ENCODE data around the gene NFIB. TPM values are rescaled to one million over a fixed set of nuclear protein-coding genes. Genes with fewer than 3 reads are reported as not detected.

NFIB gene
- total and polyA plus RNA-seq, 10 of the 15 experiments (the other 5 are each of a cell fraction or from before 2014, with no cell fraction given), result under 0.01 to 0.19 (median 0.05) TPM; not detected in 3

GRCh38 chr9:14260101-14260500, 53.8 kb downstream of the NFIB start:
- Histone ChIP-seq H3K36me3 (ENCODE audit: control insufficient read depth in 2 of 2, insufficient read depth in 2 of 2, low read length in 1 of 2) (no peaks in the 10 kb centered on the region), H3K9me3 (replicated peaks; ENCODE audit: control insufficient read depth, insufficient read depth, low read length) (no peaks in the 10 kb centered on the region), H4K20me1 (ENCODE audit: control insufficient read depth, insufficient read depth) (no peaks in the 10 kb centered on the region), H3K27me3 (replicated peaks in 1 of 2; ENCODE audit: control insufficient read depth in 2 of 2, insufficient read depth in 2 of 2, low read length in 1 of 2) (peaks cover 0 to 1% of the 10 kb centered on the region in 2 experiments; a peak in 2 of 4 replicates), H3K4me3 (no peak overlapping the region), H2AFZ (ENCODE audit: control insufficient read depth, low read depth, low read length) (no peak overlapping the region), H3K4me1 (ENCODE audit: control insufficient read depth, insufficient read depth, low read length) (no peaks in the 10 kb centered on the region), H3K79me2 (ENCODE audit: control insufficient read depth, insufficient read depth, low read length) (no peaks in the 10 kb centered on the region), H3K9ac (ENCODE audit: control insufficient read depth, insufficient read depth, low read length) (no peak overlapping the region), H3K27ac (ENCODE audit: control insufficient read depth, insufficient read depth) (no peak overlapping the region), H3K4me2 (ENCODE audit: control insufficient read depth, insufficient read depth) (no peak overlapping the region)
- RAD21 ChIA-PET (ENCODE audit: unreplicated experiment), result no interaction called here
- intact Hi-C loops (cut with micrococcal nuclease; ENCODE audit: unreplicated experiment), result no loop called here
- in situ Hi-C loops (cut with MboI), result no loop called here
- ATAC-seq (no peak), DNase-seq (ENCODE audit: low read depth, low spot score) (no peak), FAIRE-seq (no peak)
- CTCF ChIA-PET, result no interaction called here
- SMC1A ChIA-PET (ENCODE audit: uncharacterized antibody, unreplicated experiment), result no interaction called here
- TF ChIP-seq PKNOX1 (IDR thresholded peaks at IDR 0.05) (no peak), REST (IDR thresholded peaks at IDR 0.05; ENCODE audit: low read depth, low read length) (no peak)
- 29% methylated on average over 4 of the region's 4 CpGs for WGBS (ENCODE audit: insufficient coverage, insufficient replicate concordance, low lambda C conversion rate, missing lambda C conversion rate)
- BruUV-seq (replicated peaks), result no TSS peak
- POLR2A ChIA-PET, result no interaction called here

Measured in GM12878 (cell line).